MM.1S (cell line): ENCODE results near the gene ENPEP.
"Not testable (repeated sequence)": the region's sequence is repeated elsewhere in the genome, so short reads cannot be mapped to it uniquely, and the experiment has no call there.

Experiments
- DNase-seq: peaks from one replicate; pipeline ENCODE4 v3.0.0-alpha.2; 2015
- H2AFZ ChIP-seq: fragments of 300-600 bp; sonication (generic); 2 replicates; pipeline ENCODE4 v1.6.0; 2016; ENCODE audit warnings: antibody characterized with exemption, low read length
- H3F3A ChIP-seq: fragments of 300-600 bp; sonication (generic); 2 replicates; pipeline ENCODE4 v1.6.1; 2016; ENCODE audit warnings: mild to moderate bottlenecking, antibody characterized with exemption, low read length, moderate library complexity, mixed read lengths; ENCODE audit not compliant: insufficient read depth
- H3K27ac ChIP-seq: fragments of 300-600 bp; sonication (generic); 2 replicates; pipeline ENCODE4 v1.5.1; 2016; ENCODE audit warnings: mild to moderate bottlenecking, low read length
- H3K27me3 ChIP-seq: fragments of 300-600 bp; sonication (generic); replicated peaks from 2 replicates; pipeline ENCODE4 v1.6.0; 2016; ENCODE audit warnings: low read length; ENCODE audit not compliant: insufficient read depth
- H3K36me3 ChIP-seq: fragments of 300-600 bp; sonication (generic); replicated peaks from 2 replicates; pipeline ENCODE4 v1.6.1; 2016; ENCODE audit warnings: mild to moderate bottlenecking, low read length, mixed read lengths; ENCODE audit not compliant: insufficient read depth
- H3K4me1 ChIP-seq: fragments of 300-600 bp; sonication (generic); 2 replicates; pipeline ENCODE4 v1.6.1; 2016; ENCODE audit warnings: low read length, mixed read lengths
- H3K4me2 ChIP-seq: fragments of 300-600 bp; sonication (generic); 2 replicates; pipeline ENCODE4 v1.6.0; 2016; ENCODE audit warnings: low read depth, low read length
- H3K4me3 ChIP-seq: fragments of 300-600 bp; sonication (generic); 2 replicates; pipeline ENCODE4 v1.5.1; 2016; ENCODE audit warnings: low read length, mixed read lengths
- H3K79me2 ChIP-seq: fragments of 300-600 bp; sonication (generic); 2 replicates; pipeline ENCODE4 v1.6.1; 2016; ENCODE audit warnings: mixed run types, low read length, mixed read lengths
- H3K9ac ChIP-seq: fragments of 300-600 bp; sonication (generic); 2 replicates; pipeline ENCODE4 v1.6.1; 2016; ENCODE audit warnings: low read length, mixed read lengths
- H3K9me2 ChIP-seq: fragments of 300-600 bp; sonication (generic); replicated peaks from 2 replicates; pipeline ENCODE4 v1.6.1; 2016; ENCODE audit warnings: mild to moderate bottlenecking, low read length, mixed read lengths; ENCODE audit not compliant: insufficient read depth
- H3K9me3 ChIP-seq: fragments of 300-600 bp; sonication (generic); replicated peaks from 2 replicates; pipeline ENCODE4 v1.6.1; 2016; ENCODE audit warnings: mild to moderate bottlenecking, low read length, mixed read lengths; ENCODE audit not compliant: insufficient read depth
- H4K20me1 ChIP-seq: fragments of 300-600 bp; sonication (generic); 2 replicates; pipeline ENCODE4 v1.6.1; 2016; ENCODE audit warnings: mild to moderate bottlenecking, low read length, moderate library complexity, mixed read lengths; ENCODE audit not compliant: insufficient read depth
- EZH2 ChIP-seq: fragments of 300-600 bp; sonication (generic); optimal IDR thresholded peaks from 2 replicates; pipeline ENCODE3; 2017; ENCODE audit warnings: low read depth, mild to moderate bottlenecking, antibody characterized with exemption, low read length, mixed read lengths
- EZH2phosphoT487 ChIP-seq: fragments of 300-600 bp; sonication (generic); IDR thresholded peaks from 2 replicates; pipeline ENCODE4 v1.6.1; 2018; ENCODE audit warnings: antibody characterized with exemption, low read length
- TF ChIP-seq, protein P1 (sequence below): fragments of 300-600 bp; sonication (generic); IDR thresholded peaks from 2 replicates; pipeline ENCODE4 v1.5.1; 2016; ENCODE audit warnings: antibody characterized with exemption, low read length, mixed read lengths

The ENPEP gene

GRCh38 chr4:110550260-110550659, 74.3 kb downstream of the ENPEP start:
- Histone ChIP-seq H3K4me2 (no peak overlapping the region), H3K36me3 (no peaks in the 10 kb centered on the region), H3K27ac (no peak overlapping the region), H3K9me3 (no peaks in the 10 kb centered on the region), H3K79me2 (no peaks in the 10 kb centered on the region), H3K4me1 (no peaks in the 10 kb centered on the region), H4K20me1 (no peaks in the 10 kb centered on the region), H3K9me2 (no peaks in the 10 kb centered on the region), H3K9ac (no peak overlapping the region), H3F3A (no peaks in the 10 kb centered on the region), H3K27me3 (no peaks in the 10 kb centered on the region), H3K4me3 (no peak overlapping the region), H2AFZ (no peak overlapping the region)
- no peak for DNase-seq
- no peak for TF ChIP-seq EZH2
- TF ChIP-seq, protein P1, sequence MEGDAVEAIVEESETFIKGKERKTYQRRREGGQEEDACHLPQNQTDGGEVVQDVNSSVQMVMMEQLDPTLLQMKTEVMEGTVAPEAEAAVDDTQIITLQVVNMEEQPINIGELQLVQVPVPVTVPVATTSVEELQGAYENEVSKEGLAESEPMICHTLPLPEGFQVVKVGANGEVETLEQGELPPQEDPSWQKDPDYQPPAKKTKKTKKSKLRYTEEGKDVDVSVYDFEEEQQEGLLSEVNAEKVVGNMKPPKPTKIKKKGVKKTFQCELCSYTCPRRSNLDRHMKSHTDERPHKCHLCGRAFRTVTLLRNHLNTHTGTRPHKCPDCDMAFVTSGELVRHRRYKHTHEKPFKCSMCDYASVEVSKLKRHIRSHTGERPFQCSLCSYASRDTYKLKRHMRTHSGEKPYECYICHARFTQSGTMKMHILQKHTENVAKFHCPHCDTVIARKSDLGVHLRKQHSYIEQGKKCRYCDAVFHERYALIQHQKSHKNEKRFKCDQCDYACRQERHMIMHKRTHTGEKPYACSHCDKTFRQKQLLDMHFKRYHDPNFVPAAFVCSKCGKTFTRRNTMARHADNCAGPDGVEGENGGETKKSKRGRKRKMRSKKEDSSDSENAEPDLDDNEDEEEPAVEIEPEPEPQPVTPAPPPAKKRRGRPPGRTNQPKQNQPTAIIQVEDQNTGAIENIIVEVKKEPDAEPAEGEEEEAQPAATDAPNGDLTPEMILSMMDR = no peak
- TF ChIP-seq EZH2phosphoT487 = no peak

GRCh38 chr4:110553197-110553596, 77.2 kb downstream of the ENPEP start:
- TF ChIP-seq, protein P1 = no peak
- no peak for TF ChIP-seq EZH2phosphoT487
- H3F3A ChIP-seq = no peaks in the 10 kb centered on the region

DNA sequence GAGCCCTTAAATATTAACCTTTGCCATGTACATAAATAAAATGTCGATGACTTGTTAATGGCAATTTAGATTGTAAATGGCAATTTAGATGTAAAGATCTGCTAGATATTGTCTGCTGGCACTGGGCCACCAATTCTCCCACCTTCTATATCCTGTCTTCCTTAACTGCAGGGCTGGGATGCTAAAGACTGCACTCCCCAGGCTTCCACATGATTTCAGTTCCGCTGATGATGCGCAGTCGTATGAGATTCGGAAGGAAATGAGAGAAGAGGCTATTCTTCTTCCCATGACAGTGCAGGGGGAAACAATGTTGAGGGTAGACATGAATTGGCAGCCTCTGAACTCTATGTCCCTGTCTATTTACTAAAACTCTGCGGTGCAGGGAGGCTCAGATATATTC, 91.3 kb downstream of the ENPEP start:
- H3K9ac ChIP-seq = no peak overlapping the region
- H3K9me2 ChIP-seq = no peaks in the 10 kb centered on the region
- H3K36me3 ChIP-seq = no peaks in the 10 kb centered on the region
- no peaks in the 10 kb centered on the region for H4K20me1 ChIP-seq
- H2AFZ ChIP-seq = no peak overlapping the region
- H3K27ac ChIP-seq = no peak overlapping the region
- no peaks in the 10 kb centered on the region for H3K27me3 ChIP-seq
- H3F3A ChIP-seq = no peaks in the 10 kb centered on the region
- DNase-seq = no peak
- no peak for TF ChIP-seq EZH2
- TF ChIP-seq EZH2phosphoT487 = no peak
- TF ChIP-seq, protein P1 = no peak
- H3K79me2 ChIP-seq = no peaks in the 10 kb centered on the region
- no peak overlapping the region for H3K4me2 ChIP-seq
- no peaks in the 10 kb centered on the region for H3K4me1 ChIP-seq
- H3K4me3 ChIP-seq = no peak overlapping the region
- no peaks in the 10 kb centered on the region for H3K9me3 ChIP-seq

More at GRCh38 chr4:110553197-110553596, 77.2 kb downstream of the ENPEP start:
- no peak overlapping the region for H2AFZ ChIP-seq
- no peaks in the 10 kb centered on the region for H3K4me1 ChIP-seq
- no peaks in the 10 kb centered on the region for H3K27me3 ChIP-seq
- H3K9me3 ChIP-seq = no peaks in the 10 kb centered on the region
- H3K9me2 ChIP-seq = no peaks in the 10 kb centered on the region
- no peak overlapping the region for H3K9ac ChIP-seq
- no peak overlapping the region for H3K4me3 ChIP-seq
- no peak overlapping the region for H3K4me2 ChIP-seq
- H3K27ac ChIP-seq = no peak overlapping the region
- no peaks in the 10 kb centered on the region for H3K79me2 ChIP-seq
- H3K36me3 ChIP-seq = no peaks in the 10 kb centered on the region
- no peak for DNase-seq
- no peaks in the 10 kb centered on the region for H4K20me1 ChIP-seq

DNA sequence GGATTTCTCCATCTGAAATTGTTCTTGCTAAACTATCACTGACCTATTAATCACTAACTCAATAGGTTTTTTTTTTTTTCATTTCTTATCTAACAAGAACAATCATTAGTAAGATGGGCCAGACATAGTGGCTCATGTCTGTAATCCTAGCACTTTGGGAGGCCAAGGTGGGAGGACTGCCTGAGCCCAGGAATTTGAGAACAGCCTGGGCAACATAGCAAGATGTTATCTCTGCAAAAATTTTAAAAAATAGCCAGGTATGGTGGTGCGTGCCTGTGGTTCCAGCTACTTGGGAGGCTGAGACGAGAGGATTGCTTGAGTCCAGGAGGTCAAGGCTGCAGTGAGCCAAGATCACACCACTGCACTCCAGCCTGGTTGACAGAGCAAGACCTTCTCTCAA, 100.7 kb downstream of the ENPEP start:
- not testable (repeated sequence) for H3K4me1 ChIP-seq, H3K79me2 ChIP-seq, DNase-seq, H3K36me3 ChIP-seq, H3K9me2 ChIP-seq, H3K4me2 ChIP-seq, H4K20me1 ChIP-seq, H3K27me3 ChIP-seq, H3K9ac ChIP-seq, H3K27ac ChIP-seq, H3F3A ChIP-seq, H3K9me3 ChIP-seq, H3K4me3 ChIP-seq, H2AFZ ChIP-seq
